Ovary (tissue), 3 donors: Measurements from ENCODE around the gene IQSEC1.

Experiments
- CTCF ChIP-seq, 3 donors: fragments of 450-650 bp in 2 of 3; fragments of 200-600 bp in 1 of 3; IDR thresholded peaks; one replicate each; pipeline versions ENCODE4 v1.5.1 to v1.8.0; 2016 to 2022; ENCODE audit warnings: antibody characterized with exemption in 3 of 3, mild to moderate bottlenecking in 1 of 3
- EP300 ChIP-seq: sonication (generic); formaldehyde crosslinking; IDR thresholded peaks from one replicate; pipeline ENCODE4 v1.6.1; 2017; ENCODE audit warnings: antibody characterized with exemption
- POLR2A ChIP-seq: fragments of 450-650 bp; IDR thresholded peaks from one replicate; pipeline ENCODE4 v1.6.1; 2017; ENCODE audit warnings: antibody characterized with exemption, mild to moderate bottlenecking, moderate library complexity
- donor health status: DM: no; HTN: no; CAD: no.

GRCh38 chr3:12922306-12922705 lies 150.9 kb downstream of the IQSEC1 start:
- TF ChIP-seq CTCF (IDR thresholded peaks at IDR 0.05): no peak
- no peak for TF ChIP-seq EP300
- TF ChIP-seq POLR2A: no peak
